SK-N-DZ (cell line): ENCODE measurements around the gene ZNF362. TPM values are rescaled to one million over a fixed set of nuclear protein-coding genes. Genes with fewer than 3 reads are reported as not detected.
A peak's percentile ranks its signal among the peaks of the same experiment; 100 is the strongest.
"Not testable (repeated sequence)": the region's sequence is repeated elsewhere in the genome, so short reads cannot be mapped to it uniquely, and the experiment has no call there.

ENCODE experiments used
- DNase-seq: peaks from one replicate; pipeline ENCODE4 v3.0.0-alpha.2; 2015; ENCODE audit warnings: low spot score
- polyA plus RNA-seq, 2 experiments: library from polyadenylated mRNA; depleted of rRNA; stranded (reverse); fragments of >200 nt; gene quantifications; 2 replicates each; pipeline ENCODE4 v1.2.3, GENCODE V29; 2014

Gene ZNF362, protein sequence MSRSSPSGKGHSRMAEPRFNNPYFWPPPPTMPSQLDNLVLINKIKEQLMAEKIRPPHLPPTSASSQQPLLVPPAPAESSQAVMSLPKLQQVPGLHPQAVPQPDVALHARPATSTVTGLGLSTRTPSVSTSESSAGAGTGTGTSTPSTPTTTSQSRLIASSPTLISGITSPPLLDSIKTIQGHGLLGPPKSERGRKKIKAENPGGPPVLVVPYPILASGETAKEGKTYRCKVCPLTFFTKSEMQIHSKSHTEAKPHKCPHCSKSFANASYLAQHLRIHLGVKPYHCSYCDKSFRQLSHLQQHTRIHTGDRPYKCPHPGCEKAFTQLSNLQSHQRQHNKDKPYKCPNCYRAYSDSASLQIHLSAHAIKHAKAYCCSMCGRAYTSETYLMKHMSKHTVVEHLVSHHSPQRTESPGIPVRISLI
- polyA plus RNA-seq (2014; cell fraction: cytosol; rRNA removed) = 14.8 TPM in 2 replicates
- 11.7 and 13.7 TPM in 2 replicates for polyA plus RNA-seq (2014; cell fraction: nucleus; rRNA removed)

DNA sequence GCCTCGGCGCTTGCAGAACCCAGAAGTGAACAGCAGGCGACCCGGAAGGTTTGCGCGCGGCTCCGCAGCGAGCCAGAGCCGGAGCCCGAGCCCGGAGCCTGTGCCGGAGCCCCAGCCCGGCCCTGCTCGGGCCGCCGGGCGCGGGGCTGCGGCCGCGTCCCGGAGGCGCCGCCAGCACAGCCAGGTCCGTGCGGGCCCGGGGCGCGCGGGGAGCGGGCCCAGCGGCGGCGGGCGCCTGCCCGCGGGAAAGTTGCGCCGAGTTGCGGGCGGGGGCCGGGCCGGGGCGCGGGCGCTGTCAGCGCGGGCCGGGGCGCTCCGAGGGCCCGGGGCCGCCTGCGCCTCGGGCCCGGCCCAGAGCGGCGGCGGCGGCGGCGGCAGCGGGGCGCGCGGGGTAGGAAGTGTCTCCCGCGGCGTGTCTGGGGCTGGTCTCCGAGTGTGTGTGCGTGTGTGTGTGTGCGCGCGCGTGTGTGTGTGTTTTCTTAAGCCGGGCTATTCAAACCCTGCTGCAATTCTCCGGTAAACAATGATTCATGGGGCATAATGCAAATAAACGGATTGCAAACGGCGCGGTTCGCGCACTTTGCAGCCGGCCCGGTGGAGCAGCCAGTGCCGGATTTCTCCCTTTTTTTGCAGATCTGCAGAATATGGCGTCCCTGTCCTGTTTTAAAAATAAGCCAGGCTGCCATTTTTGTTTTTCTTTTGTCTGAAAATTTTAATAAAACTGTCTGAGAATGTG is at the start of gene ZNF362:
Gene ZNF362 (plus strand): TSS at position 22 of the 736 bp plus-strand sequence. CDS start 14,083 bp downstream, outside the sequence.
- DNase-seq = peak; percentile 24

DNA sequence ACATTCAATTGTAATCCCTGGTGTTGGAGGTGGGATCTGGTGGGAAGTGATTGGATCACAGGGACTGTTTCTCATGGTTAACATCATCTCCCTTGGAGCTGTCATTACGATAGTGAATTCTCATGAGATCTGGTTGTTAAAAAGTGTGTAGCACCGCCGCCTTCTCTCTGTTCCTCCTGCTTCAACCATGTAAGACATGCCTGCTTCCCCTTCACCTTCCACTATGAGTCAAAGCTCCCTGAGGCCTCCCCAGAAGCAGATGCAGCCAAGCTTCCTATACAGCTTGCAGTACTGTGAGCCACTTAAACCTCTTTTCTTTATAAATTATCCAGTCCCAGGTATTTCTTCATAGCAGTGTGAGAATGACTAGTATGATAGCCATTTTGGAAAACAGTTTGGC is 44.3 kb upstream of the ZNF362 start:
- DNase-seq = no peak

GRCh38 chr1:33219886-33220661 is 36.2 kb upstream of the ZNF362 start:
- DNase-seq = no peak

- DNase-seq = no peak
These were observed 35.5 kb upstream of the ZNF362 start for GRCh38 chr1:33220676-33221384.

GRCh38 chr1:33221385-33221758 is 34.9 kb upstream of the ZNF362 start:
- no peak for DNase-seq

GRCh38 chr1:33222381-33222780 is 33.9 kb upstream of the ZNF362 start:
- DNase-seq = no peak

DNA sequence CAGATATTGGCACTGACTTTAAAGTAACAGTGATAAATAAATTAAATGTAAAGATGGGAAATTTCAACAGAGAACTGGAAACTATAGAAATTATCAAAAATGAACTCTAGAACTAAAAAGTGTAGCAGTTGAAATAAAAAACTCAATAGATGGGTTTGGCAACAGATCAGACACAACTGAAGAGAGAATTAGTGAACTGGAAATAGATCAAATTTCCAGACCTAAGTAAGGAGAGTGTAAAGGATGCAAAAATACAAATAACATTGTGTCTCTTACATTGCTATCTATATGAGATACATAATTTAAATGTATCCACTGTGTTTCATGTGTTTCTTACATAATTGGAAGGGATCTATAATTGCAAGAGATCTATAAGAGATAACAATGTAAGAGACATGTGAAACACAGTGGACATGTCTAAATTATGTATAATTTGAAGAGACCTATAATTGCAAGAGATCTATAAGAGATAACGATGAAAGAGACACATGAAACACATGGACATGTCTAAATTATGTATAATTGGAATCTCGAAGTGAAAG is 32.1 kb upstream of the ZNF362 start:
- no peak for DNase-seq

DNA sequence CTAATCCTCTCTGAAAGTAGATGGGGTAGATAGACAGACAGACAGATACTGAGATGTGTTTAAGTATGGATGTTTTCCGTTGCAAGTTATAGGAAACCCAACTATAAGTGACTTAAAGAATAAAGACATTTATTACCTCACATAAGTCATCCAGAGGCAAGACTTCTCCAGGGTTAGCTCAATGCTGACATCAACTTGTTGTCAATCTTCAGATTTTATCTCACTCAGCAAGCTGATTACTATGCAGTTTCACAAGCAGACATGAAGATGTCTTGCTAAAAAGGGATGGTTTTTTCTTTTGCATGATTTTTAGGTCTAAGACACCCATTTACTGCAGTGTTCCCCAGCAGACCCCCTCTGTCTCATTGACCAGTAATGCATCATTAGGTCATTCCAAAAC is 30.7 kb upstream of the ZNF362 start:
- DNase-seq = no peak

DNA sequence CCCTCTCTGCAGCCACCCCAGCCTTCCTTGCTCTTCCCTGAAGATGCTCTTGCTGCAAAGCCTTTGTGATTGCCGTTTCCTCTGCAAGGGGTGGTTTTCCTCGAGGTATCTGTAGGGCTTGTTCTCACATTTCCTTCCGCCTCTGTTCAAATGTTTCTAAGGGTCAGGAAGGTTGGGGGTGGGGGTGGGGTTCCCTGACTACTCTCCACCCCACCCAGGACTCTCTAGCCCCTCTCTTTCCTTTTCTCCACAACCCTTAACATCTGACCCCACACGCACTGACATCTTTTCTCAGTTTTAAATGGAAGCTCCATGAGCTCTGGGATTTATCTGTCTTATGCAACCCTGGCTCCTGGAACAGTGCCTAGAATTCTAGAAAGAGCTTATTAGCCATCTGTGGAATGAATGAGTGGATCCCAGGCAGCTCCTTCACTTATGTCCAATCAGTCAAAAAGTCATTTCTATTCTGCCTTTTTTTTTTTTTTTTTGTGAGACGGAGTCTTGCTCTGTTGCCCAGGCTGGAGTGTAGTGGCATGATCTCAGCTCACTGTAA is 27.3 kb upstream of the ZNF362 start:
- no peak for DNase-seq

GRCh38 chr1:33231166-33231565 is 25.1 kb upstream of the ZNF362 start:
- DNase-seq = no peak

- DNase-seq = no peak
These were observed 23.6 kb upstream of the ZNF362 start for GRCh38 chr1:33232716-33233115.

DNA sequence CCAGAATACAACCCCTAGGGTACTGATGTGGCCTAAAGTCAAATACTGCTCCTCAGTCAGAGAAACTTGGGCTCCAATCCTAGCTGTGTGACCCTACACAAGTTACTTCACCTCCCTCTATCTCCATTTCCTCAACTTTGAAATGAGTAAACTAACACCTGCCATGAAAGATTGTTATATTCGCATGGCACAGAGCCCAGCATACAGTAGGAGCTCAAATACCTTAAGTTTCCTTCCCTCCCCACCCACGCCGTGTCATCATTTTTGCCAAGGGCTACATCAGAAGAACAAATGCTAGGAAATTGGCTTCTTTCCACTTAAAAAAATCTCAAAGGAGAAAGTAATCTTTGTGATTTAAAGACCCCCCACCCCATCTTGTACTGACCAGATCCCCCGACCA is 22.2 kb upstream of the ZNF362 start:
- DNase-seq = no peak

- no peak for DNase-seq
These were observed 21.7 kb upstream of the ZNF362 start for GRCh38 chr1:33234588-33234990.

GRCh38 chr1:33235521-33235920 is 20.8 kb upstream of the ZNF362 start:
- no peak for DNase-seq

DNA sequence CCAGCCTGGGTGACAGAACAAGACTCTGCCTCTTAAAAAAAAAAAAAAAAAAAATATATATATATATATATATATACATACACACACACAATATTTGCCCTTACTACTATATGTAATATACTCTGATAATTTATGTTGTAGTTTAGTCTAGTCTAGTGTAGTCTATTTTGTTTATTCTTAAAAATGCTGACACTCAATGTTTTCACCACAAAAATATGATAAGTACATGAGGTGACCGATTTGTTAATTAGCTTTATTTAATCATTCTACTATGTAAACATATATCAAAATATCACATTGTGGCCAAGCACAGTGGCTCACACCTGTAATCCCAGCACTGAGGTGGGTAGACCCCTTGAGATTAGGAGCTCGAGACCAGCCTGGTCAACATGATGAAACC is 19.8 kb upstream of the ZNF362 start:
- DNase-seq = no peak

- no peak for DNase-seq
These were observed 18.7 kb upstream of the ZNF362 start for GRCh38 chr1:33237579-33237978.

DNA sequence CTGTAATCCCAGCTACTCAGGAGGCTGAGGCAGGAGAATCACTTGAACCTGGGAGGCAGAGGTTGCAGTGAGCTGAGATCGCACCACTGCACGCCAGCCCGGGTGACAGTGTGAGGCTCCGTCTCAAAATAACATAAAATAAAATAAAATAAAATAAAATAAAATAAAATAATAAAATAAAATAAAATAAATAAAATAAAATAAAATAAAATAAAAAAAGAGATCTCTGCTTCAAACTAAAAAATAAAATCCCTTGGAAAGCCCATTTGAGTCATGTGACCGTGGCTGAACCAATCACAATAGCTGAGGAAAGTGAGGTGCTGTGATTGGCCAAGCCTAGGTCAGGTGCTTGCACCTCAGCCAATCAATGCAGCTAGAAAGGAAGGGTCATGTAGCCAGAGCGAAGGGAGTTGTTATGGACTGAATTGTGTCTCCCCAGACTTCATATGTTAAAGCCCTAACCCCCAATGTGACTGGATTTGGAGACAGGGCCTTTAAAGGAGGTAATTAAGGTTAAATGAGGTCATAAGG is 18.0 kb upstream of the ZNF362 start:
- DNase-seq = not testable (repeated sequence)

- DNase-seq = not testable (repeated sequence)
These were observed 16.9 kb upstream of the ZNF362 start for GRCh38 chr1:33239410-33239809.

GRCh38 chr1:33241866-33242265 is 14.4 kb upstream of the ZNF362 start:
- DNase-seq = no peak

DNA sequence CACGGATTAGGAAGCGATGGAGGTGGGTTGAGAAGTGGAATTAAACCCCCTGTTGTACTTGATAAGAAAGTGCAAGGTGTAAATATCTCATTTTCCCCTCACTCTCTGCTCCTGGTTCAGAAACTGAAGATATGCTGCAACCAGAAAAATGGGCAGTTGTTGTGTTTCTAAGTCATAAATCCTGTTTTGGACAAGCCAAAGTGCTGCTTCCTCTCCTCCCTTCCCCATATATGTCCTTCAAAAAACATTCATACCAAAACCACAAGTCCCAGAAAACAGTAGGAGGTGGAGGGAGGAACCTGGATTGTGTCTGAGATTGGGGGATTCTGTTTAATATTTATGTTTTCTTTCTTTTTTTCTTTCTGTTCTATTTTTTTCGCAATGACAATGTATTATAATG is 13.6 kb upstream of the ZNF362 start:
- no peak for DNase-seq
